GM12801 (cell line): ENCODE measurements around the gene RIPOR2.

Experiments
- TF ChIP-seq, protein P1 (sequence below): IDR thresholded peaks from one replicate; pipeline ENCODE4 v1.5.1; 2011; ENCODE audit warnings: control low read depth; ENCODE audit not compliant: insufficient read length; ENCODE audit errors: extremely low read depth

Gene RIPOR2

DNA sequence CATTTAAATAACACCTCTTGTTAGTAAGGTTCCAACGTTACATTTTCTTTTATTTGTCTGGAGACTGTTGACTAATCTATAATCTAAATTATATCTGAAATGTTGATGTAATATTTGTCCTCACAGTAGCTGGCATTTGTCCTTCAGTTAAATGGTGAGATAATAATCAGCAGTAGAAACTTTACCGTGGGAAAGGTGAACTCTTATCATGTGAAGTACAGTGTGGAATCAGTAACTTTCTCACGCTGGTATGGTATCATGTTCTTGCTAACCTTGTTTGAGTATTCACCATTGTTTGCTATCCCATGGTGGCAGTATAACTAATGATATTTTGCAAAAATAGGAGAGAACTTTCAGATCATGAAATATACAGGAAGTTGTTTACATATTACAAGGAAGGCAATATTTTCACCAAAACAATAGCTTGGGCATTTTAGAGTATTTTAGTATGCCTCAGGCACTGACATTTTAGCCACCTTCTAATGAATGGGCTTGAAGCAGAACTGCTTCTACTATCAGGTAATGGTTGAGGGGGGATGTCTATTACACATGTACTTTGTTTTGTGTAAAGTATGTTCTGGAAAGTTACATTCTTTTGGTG is 156.2 kb downstream of the RIPOR2 start:
- TF ChIP-seq, protein P1, sequence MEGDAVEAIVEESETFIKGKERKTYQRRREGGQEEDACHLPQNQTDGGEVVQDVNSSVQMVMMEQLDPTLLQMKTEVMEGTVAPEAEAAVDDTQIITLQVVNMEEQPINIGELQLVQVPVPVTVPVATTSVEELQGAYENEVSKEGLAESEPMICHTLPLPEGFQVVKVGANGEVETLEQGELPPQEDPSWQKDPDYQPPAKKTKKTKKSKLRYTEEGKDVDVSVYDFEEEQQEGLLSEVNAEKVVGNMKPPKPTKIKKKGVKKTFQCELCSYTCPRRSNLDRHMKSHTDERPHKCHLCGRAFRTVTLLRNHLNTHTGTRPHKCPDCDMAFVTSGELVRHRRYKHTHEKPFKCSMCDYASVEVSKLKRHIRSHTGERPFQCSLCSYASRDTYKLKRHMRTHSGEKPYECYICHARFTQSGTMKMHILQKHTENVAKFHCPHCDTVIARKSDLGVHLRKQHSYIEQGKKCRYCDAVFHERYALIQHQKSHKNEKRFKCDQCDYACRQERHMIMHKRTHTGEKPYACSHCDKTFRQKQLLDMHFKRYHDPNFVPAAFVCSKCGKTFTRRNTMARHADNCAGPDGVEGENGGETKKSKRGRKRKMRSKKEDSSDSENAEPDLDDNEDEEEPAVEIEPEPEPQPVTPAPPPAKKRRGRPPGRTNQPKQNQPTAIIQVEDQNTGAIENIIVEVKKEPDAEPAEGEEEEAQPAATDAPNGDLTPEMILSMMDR: no peak

DNA sequence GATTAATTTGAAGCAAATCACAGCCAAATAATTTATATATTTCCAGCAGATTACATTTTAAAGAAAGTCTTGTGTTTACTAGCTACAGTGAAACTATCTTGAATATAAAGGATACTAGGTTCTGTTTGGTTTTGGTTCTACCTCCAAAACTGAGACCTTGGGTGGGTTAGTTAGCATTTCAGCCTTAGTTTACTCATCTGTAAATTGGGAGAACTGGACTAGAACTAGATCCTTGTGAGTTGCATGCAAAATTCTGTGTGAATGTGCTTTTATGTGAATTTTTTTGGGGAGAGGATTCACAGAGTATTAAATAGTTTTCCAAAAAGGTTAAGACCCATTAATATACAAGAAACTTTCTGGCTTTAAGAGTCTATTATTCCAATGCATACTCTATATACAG is 156.9 kb downstream of the RIPOR2 start:
- TF ChIP-seq, protein P1: no peak

DNA sequence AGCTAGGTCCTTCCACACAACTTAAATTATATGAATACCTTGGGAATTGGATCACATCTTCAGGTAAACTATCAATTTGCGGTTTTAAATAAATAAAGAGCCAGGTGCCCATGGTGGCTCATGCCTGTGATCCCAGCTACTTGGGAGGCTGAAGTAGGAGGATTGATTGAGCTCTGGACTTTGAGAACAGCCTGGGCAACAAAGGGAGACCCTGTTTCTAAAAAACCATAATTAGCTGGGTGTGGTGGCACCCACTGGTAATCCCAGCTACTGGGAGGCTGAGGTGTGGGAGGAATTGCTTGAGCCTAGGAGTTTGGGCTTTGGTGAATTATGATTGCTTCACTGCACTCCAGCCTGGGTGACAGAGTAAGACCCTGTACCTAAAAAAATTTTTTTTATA is 157.6 kb downstream of the RIPOR2 start:
- TF ChIP-seq, protein P1: no peak

DNA sequence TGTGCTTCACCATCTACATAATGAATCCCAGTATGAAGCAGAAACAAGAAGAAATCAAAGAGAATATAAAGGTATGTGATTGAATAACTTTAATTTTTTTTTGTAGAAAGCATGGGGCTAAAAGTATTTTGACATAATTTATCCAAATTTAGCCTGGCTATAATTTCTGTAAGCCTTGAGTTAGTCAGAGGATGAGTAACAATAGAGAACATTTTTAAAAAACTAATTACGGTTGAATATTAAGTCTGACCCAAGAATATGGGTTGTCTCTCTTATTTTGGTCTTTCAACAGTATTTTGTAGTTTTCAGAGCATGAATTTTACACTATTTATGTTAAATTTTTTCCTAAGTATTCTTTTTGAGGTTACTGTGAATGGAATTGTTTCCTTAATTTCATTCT is 158.5 kb downstream of the RIPOR2 start:
- TF ChIP-seq, protein P1: no peak

DNA sequence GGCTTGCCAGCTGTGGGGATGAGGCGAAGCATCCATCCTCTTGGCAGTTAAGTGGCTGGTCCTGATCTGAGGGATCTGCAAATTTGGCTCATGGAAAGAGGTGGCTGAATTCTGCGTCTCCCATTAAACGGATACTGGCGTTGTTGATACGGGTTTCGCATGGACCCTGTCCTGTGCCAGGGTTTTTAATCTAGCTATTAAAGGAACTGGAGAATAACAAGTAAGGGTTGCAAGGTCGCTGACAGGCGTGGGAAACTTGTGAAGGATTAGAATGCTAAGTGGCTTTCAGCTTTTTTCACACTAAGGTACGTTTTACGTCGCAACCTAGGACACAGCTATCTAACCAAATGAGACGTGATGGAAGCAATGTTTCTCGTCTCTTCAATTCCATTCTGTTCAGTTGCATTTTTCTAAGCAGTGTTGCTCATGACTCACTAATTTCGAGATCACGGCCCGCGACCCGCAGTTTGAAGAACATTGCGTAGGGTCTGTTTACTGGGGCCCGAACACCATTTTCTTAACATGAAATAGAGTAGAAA is 160.2 kb downstream of the RIPOR2 start:
- TF ChIP-seq, protein P1: no peak

DNA sequence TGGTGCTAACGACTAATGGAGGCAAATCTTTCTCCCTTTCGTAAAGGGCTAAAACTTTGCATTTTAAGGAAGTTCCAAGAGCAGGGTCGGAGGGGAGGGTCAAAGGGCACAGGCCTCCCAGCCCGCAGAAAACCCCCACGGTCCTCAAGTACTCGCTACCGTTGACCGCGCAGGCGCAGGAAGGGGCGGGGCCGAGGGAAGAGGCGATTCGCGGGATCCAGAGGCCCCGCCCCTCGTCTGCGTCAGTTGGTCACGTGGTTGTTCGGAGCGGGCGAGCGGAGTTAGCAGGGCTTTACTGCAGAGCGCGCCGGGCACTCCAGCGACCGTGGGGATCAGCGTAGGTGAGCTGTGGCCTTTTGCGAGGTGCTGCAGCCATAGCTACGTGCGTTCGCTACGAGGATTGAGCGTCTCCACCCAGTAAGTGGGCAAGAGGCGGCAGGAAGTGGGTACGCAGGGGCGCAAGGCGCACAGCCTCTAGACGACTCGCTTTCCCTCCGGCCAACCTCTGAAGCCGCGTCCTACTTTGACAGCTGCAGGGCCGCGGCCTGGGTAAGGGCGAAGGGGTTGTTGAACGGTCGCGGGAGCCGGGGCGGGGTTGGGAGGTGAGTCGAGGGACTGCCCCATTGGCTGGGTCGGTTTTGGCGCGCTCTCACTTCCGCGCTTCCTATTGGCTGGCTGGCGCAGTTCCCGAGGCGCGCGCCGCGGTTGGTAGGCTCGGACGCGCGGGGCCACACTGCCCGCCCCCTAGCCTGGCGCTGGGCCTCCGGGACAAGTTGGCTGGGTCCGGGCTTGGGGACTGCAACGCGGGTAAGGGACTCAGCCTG is 160.9 kb downstream of the RIPOR2 start, which contains the start of gene GMNN:
Gene GMNN (plus strand): TSS at position 242 of the 824 bp plus-strand sequence. CDS start 2,310 bp downstream, outside the sequence.
- TF ChIP-seq, protein P1: no peak

DNA sequence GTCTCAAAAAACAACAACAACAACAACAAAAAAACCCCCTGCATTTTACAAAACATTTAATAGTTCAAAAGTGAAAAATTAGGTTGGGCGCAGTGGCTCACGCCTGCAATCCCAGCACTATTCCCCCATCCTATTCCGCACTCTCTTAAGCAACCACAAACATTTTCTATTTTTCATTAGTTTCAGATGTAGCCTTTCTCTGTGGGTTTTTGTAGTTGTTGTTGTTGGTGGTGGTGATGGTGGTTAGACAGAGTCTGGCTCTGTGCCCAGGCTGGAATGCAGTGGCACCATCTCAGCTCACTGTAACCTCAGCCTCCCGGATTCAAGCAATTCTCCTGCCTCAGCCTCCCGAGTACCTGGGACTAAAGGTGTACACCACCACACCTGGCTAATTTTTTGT is 167.4 kb downstream of the RIPOR2 start:
- TF ChIP-seq, protein P1: no peak
